HepG2 (cell line): ENCODE data around the gene FABP1. TPM values are rescaled to one million over a fixed set of nuclear protein-coding genes. Genes with fewer than 3 reads are reported as not detected.
A peak's percentile ranks its signal among the peaks of the same experiment; 100 is the strongest.

Experiments used
- AHDC1 ChIP-seq: sonication (generic); formaldehyde crosslinking; IDR thresholded peaks from 2 replicates; pipeline ENCODE4 v1.5.1; 2020; ENCODE audit warnings: mild to moderate bottlenecking, missing genetic modification reagents, borderline replicate concordance
- ELF3 ChIP-seq: IDR thresholded peaks from 2 replicates; pipeline ENCODE4 v1.6.1; 2016; ENCODE audit warnings: missing genetic modification reagents, missing compliant biosample characterization
- FOXA1 ChIP-seq, 2 experiments: fragments of 450-650 bp in 1 of 2; sonication (generic) in 1 of 2; formaldehyde crosslinking in 1 of 2; IDR thresholded peaks; 2 replicates each; pipeline versions ENCODE4 v1.4.0 to v1.6.1; 2016 to 2020; ENCODE audit warnings: missing genetic modification reagents in 1 of 2
- FOXK2 ChIP-seq: fragments of 450-650 bp; IDR thresholded peaks from 2 replicates; pipeline ENCODE4 v1.6.1; 2016
- HNRNPK ChIP-seq: fragments of 200-400 bp; formaldehyde crosslinking; IDR thresholded peaks from 2 replicates; pipeline ENCODE4 v1.6.1; 2018; ENCODE audit warnings: low read length, low read depth, moderate library complexity, mild to moderate bottlenecking; ENCODE audit not compliant: poor library complexity, severe bottlenecking
- MTERF4 ChIP-seq: sonication (generic); formaldehyde crosslinking; IDR thresholded peaks from 2 replicates; pipeline ENCODE4 v1.8.0; 2023; ENCODE audit warnings: mild to moderate bottlenecking, missing genetic modification reagents
- MYNN ChIP-seq: sonication (generic); formaldehyde crosslinking; IDR thresholded peaks from 2 replicates; pipeline ENCODE4 v1.4.0; 2020; ENCODE audit warnings: mild to moderate bottlenecking, low read depth, missing genetic modification reagents
- PTBP1 ChIP-seq: fragments of 200-400 bp; formaldehyde crosslinking; IDR thresholded peaks from 2 replicates; pipeline ENCODE4 v1.6.1; 2018; ENCODE audit warnings: low read length, low read depth; ENCODE audit not compliant: poor library complexity, severe bottlenecking
- SMYD3 ChIP-seq: sonication (generic); formaldehyde crosslinking; IDR thresholded peaks from 2 replicates; pipeline ENCODE4 v1.8.1; 2023; ENCODE audit warnings: mild to moderate bottlenecking, missing genetic modification reagents
- ZNF275 ChIP-seq: sonication (generic); formaldehyde crosslinking; IDR thresholded peaks from 2 replicates; pipeline ENCODE4 v1.8.0; 2022; ENCODE audit warnings: missing genetic modification reagents, mild to moderate bottlenecking, inconsistent platforms, borderline replicate concordance
- ZNF296 ChIP-seq: sonication (generic); formaldehyde crosslinking; conservative IDR thresholded peaks from 2 replicates; pipeline ENCODE4 v1.5.0; 2020; ENCODE audit warnings: mild to moderate bottlenecking, missing genetic modification reagents
- ZNF629 ChIP-seq: sonication (generic); formaldehyde crosslinking; conservative IDR thresholded peaks from 2 replicates; pipeline ENCODE4 v1.5.0; 2020; ENCODE audit warnings: missing genetic modification reagents
- ZNF646 ChIP-seq: sonication (generic); formaldehyde crosslinking; IDR thresholded peaks from 2 replicates; pipeline ENCODE4 v1.9.0; 2021; ENCODE audit warnings: mild to moderate bottlenecking, missing genetic modification reagents
- polyA plus RNA-seq, 8 experiments: library from polyadenylated mRNA; depleted of rRNA in 3 of 8; stranded (reverse) in 7 of 8; unstranded in 1 of 8; fragments of >200 nt; fragmentation: Illumina TruSeq in 4 of 8; extraction: Trizol in 4 of 8; gene quantifications; 2 replicates each; pipeline versions ENCODE4 v1.2.1 to v1.2.3, GENCODE V29; 2011 to 2016; ENCODE audit warnings: low read depth in 4 of 8, missing spikeins in 1 of 8, mixed read lengths in 1 of 8; ENCODE audit not compliant: insufficient read depth in 1 of 8
- total RNA-seq, 5 experiments: library from RNA; depleted of rRNA; stranded (reverse); fragments of >200 nt; fragmentation: Illumina TruSeq; extraction: Trizol; gene quantifications; 2 replicates each; pipeline ENCODE4 v1.2.3, GENCODE V29; 2016; ENCODE audit warnings: low read depth in 1 of 5

FABP1 gene
- total and polyA plus RNA-seq, 2 of the 13 experiments (the other 11 are each of a cell fraction or from before 2014, with no cell fraction given) = 644 to 1,608 TPM

- no peak for TF ChIP-seq HNRNPK
- TF ChIP-seq ZNF275 (CRISPR knock-in tag) = 0 out of 2 replicates have a peak, but pooled peaks have one; percentile 36
- no peak for TF ChIP-seq PTBP1
- TF ChIP-seq AHDC1 (CRISPR knock-in tag) = no peak
- no peak for TF ChIP-seq FOXK2
- TF ChIP-seq ZNF296 (CRISPR knock-in tag) = no peak; the same call in 1 of the 2 replicates
- TF ChIP-seq SMYD3 = no peak
- no peak for TF ChIP-seq ZNF646 (CRISPR knock-in tag)
- TF ChIP-seq ZNF629 (CRISPR knock-in tag) = no peak
- no peak for TF ChIP-seq MYNN
- TF ChIP-seq FOXA1 (IDR thresholded peaks at IDR 0.05) = no peak
- TF ChIP-seq FOXA1 (CRISPR knock-in tag; IDR thresholded peaks at IDR 0.05) = no peak
- no peak for TF ChIP-seq ELF3 (CRISPR knock-in tag)
- no peak for TF ChIP-seq MTERF4 (CRISPR knock-in tag)
Observed at GRCh38 chr2:88125924-88126771, 1.7 kb downstream of the FABP1 start (continued).
